Measurements from ENCODE around the gene TSR1.

DNA sequence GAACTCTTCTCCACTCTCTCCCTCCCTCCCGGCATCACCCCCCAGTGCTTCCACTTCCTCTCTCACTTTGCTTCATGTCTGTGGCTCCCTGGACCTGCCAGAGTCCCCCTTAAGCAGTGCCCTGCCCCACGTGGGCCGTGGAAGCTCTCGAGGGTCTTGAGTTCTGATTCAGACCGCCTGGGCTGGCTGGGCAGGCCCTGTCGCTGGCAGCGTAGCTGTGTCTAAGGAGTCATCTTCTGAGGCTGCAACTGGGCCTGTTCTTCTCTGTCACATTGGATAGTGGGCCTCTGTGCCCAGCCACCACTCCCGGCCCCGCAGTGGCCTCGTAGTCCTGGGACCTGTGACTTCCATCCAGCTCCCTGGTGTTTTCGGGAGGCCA is 33.9 kb upstream of the TSR1 start:
- TF ChIP-seq, protein P1, sequence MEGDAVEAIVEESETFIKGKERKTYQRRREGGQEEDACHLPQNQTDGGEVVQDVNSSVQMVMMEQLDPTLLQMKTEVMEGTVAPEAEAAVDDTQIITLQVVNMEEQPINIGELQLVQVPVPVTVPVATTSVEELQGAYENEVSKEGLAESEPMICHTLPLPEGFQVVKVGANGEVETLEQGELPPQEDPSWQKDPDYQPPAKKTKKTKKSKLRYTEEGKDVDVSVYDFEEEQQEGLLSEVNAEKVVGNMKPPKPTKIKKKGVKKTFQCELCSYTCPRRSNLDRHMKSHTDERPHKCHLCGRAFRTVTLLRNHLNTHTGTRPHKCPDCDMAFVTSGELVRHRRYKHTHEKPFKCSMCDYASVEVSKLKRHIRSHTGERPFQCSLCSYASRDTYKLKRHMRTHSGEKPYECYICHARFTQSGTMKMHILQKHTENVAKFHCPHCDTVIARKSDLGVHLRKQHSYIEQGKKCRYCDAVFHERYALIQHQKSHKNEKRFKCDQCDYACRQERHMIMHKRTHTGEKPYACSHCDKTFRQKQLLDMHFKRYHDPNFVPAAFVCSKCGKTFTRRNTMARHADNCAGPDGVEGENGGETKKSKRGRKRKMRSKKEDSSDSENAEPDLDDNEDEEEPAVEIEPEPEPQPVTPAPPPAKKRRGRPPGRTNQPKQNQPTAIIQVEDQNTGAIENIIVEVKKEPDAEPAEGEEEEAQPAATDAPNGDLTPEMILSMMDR (IDR thresholded peaks at IDR 0.05) = no peak
- TF ChIP-seq POLR2A (IDR thresholded peaks at IDR 0.05) = no peak
